IPS-NIHi11 (cell line): ENCODE measurements around the gene CD6.

Experiments used
- DNase-seq: peaks from one replicate; pipeline ENCODE4 v3.0.0; 2012; ENCODE audit warnings: mixed read lengths, low spot score

The CD6 gene

DNA sequence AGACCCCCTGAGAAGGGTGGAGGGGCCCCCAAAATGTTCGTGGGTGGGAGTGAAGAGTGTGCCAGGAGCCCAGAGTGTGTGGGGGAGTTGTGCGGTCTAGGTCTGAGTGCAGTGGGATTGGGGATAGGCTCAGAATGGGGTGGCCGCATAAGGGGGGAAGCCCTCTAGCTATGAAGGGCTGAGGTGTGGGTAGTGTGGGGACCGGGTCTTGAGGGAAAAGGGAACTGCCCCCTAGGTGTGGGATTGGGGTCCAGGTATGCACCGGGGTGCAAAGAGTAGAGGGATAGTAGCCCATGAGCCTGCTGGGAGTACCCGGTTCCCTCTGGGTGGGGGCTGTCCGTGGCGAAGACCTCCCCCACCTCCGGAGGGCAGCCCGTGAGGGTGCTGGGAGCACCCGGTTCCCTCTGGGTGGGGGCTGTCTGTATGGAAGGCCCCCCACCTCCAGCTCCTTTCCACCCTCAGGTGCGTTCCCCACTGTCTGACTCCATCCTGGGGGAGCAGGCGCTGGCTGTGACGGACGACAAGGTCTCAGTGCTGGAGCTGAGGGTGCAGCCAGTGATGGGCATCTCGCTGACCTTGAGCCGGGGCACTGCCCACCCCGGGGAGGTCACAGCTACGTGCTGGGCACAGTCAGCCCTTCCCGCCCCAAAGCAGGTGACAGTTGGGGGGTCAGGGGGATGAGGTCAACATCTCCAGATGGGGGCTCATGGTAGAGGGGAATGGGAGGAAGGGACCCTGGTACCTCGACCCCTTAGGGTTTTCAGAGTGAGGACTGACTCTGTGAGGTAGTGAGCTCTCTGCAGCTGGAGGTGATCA is 36.5 kb upstream of the CD6 start:
- no peak for DNase-seq

DNA sequence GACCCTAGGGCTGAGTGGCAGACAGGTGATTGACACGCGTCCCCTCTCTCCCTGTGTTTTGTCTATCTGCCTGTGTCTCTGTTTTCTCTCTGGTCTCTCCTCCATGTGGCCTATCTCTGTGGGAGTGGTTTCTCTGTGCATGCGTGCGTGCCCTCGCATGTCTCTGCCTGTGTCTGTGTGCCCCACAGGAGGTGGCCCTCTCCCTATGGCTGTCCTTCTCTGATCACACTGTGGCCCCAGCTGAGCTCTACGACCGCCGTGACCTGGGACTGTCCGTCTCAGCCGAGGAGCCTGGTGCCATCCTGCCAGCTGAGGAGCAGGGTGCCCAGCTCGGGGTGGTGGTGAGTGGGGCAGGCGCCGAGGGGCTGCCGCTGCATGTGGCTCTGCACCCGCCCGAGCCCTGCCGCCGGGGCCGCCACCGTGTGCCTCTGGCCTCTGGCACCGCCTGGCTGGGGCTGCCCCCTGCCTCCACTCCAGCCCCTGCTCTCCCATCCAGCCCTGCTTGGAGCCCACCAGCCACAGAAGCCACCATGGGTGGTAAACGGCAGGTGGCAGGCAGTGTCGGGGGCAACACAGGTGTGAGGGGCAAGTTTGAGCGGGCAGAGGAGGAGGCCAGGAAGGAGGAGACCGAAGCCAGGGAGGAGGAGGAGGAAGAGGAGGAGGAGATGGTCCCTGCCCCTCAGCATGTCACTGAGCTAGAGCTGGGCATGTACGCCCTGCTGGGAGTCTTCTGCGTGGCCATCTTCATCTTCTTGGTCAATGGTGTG is 35.6 kb upstream of the CD6 start:
- DNase-seq = no peak

DNA sequence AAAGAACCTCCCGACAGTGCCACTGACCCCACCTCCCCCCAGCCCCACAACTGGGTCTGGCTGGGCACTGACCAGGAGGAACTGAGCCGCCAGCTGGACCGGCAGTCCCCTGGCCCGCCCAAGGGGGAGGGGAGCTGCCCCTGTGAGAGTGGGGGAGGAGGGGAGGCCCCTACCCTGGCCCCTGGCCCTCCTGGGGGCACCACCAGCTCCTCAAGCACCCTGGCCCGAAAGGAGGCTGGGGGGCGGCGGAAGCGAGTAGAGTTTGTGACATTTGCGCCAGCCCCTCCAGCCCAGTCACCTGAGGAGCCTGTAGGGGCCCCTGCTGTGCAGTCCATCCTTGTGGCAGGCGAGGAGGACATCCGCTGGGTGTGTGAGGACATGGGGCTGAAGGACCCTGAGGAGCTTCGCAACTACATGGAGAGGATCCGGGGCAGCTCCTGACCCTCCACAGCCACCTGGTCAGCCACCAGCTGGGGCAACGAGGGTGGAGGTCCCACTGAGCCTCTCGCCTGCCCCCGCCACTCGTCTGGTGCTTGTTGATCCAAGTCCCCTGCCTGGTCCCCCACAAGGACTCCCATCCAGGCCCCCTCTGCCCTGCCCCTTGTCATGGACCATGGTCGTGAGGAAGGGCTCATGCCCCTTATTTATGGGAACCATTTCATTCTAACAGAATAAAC is 34.9 kb upstream of the CD6 start:
- no peak for DNase-seq

DNA sequence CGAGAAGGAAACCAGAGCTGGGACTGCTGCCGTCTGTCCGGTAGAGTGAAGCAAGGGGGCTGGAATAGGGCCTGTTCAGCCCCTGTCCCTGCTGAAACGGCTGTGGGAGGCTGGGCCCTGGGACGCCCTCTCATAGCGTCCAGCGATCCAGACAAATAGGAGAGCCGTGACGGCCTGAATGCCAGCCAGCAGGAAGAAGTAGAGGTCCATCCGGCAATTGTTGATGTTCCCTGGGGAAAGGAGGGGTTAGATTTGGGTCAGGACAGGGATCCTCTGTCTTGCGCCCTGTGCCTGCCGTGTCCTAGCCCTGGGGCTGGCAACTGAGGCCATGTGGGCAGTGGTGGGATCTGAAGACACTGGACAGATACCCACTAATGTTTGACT is 34.3 kb upstream of the CD6 start:
- DNase-seq = no peak

DNA sequence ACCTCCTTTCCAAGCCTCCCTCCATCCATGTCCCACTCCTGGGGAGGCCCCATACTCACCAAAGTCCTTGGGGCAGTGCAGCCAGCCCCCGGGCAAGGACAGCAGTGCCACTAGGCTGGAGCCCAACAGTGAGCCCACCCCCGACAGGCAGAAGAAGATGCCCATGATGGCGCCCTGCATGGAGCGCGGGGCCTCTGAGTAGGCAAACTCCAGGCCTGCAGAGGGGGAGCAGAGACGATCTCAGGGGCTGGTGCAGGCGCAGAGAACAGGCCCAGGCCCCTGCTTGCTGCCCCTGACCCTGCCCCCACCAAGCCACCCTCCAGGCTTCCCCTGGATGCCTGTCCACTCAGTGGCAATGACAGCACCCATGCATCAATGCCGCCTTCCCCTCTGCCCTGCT is 33.7 kb upstream of the CD6 start:
- DNase-seq = no peak

DNA sequence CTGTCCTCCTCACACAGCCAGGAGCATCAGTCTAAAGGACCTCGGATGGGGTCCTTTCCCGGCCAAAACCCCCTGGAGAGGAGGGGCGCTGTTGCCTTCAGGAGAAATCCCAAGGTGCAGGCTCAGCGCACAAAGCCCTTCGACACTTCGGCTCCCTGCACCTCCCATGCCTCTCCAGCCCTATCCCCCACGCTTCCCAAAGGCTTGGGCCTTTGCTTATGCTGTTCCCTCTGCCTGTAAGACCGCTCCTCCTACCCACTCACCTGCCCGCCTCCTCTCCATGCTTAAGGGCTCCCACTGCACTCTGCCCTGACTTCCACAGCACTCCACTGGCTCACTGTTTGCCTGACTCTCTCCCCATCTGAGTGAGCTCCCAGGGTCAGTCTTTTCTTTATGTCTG is 33.0 kb upstream of the CD6 start:
- DNase-seq = no peak

DNA sequence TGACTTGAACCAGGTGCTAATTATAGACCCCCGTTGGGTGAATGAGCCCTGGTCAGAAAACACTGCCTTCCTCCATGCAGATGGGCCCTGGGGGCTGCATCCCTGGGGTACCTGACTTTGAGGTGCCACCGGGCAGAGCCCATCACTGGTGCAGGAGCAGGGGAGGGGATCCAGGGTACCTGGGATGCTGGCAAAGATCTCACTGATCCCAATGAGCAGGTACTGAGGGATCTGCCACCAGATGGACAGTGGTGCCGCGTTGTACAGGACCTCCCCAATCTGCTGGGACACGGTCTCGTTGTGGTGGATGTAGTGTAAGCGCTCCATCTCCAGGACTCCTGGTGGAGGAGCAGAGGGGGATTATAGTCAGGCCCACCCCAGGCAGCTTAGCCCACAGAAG is 32.2 kb upstream of the CD6 start:
- DNase-seq = no peak

DNA sequence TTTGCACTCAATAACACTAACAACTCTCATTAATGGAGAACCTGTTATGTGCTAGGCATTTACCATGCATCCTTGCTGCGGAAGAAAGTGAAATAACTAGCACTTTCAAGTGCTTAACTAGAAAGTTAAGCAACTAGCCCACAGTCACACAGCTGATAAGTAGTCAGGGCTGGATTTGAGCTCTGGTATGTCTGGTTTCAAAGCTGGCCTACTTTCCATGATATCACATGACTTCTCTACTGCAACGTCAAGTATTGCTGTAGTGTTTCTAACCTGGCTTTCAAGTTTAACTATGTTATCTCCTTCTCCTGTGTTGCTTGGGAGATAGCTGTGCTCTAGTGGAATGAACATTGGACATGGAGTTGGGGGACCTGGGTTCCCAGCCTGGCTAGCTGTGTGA is 31.6 kb upstream of the CD6 start:
- DNase-seq = no peak

DNA sequence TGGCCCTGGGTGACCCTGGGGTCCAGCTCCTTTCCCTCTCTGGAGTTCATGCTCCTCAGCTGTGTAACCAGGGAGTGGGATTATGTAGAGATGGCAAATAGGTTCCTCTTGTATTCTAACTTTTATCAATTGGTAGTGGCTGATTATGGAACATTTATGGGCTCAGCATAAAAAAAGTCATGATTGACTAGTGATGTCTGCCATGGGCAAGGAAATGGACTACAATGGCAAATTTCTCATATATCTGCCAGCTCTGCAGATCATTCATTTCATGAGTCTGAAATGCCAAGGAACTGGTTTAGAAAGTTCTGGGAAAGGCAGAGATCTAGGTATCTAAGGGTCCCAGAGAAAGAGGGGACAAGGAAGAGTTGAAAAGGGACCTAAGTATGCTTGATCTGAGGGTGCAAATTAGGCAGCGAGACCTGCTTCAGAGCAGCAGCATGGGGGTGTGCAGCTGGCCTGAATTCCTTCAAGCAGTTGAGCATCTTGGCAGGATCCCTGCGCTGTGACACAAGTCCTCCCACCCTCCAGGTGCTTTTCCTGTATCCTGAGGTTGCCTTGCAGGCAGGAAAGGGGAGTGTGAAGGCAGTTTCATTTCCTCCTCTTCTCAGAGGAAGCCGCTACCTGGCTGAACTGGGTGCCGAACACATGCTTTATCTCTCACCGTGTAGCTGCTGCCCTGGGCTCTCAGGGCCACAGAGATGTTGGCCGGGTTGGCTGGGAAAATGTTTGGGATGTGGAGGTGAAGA is 29.9 kb upstream of the CD6 start:
- no peak for DNase-seq

DNA sequence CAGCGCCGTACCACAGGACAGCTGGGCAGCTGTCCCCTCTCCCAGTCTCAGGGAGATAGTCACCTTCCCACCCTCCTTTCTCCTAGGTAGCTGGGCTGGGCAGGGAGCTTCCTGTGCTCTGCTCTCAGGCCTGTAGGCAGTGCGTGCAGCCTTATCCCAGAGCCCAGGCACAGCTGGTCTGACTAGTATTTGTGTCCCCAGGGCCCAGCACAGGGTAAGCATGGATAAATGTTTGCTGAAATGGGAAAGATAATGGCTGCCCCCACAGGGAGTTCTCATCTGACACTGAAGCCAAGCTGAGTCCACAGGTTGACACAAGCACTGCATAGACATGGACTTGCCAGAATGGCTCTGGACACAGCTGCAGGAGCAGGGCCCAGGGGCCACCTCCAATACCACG is 29.3 kb upstream of the CD6 start:
- no peak for DNase-seq

DNA sequence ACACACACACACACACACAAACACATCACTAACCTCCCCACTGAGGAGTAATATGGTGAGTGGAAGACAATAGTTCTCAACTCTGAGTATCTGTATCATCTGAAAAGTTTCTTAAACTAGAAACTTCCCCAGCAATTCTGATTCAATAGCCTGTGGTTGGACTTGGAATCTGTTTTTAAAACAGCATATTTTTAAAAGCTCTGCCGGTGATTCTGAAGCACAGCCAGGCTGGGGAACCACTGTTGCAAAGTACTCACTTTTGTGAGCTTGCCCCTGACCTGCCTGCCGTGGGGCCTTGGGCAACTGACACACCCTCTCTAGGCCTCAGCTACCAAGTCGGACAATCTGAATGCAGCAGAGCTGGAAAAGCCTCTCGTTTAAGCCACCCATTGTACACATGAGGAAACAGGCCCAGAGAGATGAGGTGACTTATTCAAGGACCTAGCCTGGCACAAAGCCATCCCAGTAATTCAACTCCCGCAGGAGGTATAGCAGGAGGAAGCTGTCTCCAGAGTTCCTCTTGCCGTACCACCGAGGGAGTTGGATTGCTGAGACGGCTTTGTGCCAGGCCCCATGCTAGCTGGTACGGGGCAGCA is 28.4 kb upstream of the CD6 start:
- no peak for DNase-seq

DNA sequence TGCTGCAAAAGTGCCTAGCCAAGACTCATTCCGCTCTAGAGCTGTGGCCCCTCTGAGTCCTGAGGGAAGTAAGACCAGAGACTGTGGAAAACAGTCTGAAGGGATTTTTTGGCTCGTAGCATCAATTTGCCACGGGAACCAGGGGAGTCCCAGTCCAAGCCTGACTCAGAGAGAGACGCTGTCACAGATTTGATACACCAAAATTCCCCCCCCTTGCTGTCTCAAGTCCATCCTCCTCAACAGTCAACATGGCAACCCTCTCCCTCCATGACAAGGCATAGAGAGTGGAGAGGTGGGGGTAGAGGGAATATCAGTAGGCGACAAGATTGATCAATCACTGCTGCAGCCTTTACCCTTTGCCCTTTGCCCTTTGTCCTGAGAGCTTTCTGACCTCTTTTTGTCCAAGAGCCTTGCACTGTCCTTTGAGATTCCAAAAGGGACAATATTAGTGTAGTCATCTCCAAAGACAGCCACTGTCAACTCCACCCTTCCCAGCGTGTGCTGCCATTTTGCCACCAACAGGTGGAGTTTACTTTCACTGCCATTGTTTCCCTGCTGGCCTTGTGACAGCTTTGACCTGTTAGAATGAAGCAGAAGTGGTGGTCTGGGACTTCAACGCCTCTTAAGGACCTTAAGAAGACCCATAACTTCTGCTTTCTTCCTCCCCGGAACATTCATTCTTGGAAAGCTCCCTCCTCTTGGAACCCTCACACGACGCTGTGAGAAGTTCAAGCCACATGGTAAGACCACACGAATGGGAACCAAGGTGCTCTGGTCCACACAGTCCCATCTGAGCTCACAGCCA is 26.8 kb upstream of the CD6 start:
- no peak for DNase-seq

DNA sequence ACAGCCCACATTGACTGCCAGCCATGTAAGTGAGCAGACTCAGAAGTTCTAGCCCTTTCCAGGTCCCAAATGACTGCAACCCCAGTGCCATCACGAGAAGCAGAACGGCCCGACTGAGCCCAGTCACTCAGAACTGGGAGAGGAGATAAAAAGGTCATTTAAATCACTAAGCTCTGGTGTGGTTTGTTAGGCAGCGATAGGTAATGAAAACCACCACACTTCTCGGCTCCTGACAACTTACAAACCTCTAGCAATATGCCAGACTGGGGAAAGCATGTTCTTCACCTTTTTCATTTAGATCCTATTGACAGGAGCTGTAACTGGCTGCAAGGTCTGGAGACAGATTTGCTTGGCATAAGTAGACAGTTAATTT is 26.2 kb upstream of the CD6 start:
- DNase-seq = no peak

DNA sequence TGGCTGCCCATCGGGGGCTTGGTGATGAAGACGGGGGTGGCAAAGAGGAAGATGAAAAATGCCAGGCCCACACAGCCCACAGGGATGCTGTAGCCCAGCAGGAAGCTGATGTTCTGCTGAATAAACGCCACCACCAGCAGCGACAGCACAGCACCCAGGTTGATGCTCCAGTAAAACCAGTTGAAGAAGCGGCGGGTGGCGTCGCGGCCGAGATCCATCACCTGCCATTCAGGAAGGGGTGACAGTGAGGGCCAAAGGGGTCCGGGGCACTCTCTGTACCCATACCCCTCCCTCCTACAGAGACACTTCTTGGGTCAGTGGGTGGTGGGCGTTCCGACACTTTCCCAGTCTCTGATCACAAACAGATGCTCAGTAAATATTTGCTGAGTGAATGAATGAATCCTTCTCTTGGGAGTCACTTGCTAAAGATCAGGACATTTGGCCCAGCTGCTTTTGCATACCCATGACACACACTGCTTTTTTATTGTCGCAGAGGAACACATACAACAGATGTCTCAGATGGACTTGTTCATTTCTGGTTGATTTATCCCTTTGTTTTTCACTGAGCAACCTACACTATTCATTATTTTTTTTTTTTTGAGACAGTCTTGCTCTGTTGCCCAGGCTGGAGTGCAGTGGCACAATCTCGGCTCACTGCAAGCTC is 24.7 kb upstream of the CD6 start:
- no peak for DNase-seq

DNA sequence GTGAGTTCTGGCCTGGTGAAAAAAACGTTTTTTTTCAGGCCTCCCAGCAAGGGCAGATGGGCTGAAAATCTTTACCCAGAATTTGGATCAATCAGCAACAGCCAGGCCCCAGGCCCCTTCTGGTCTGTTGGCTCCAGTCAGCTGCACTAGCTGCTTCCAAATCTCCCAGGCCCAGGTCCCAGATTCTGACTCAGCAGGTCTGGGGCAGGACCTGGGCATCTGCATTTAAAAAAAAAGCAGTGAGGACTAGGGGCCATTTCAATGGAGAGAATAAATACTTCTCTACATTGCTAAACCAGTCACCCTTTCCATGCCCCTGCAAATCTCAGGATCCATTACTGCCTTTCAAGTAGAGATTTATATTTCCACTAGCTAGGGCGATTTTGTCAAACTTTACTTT is 23.8 kb upstream of the CD6 start:
- no peak for DNase-seq

DNA sequence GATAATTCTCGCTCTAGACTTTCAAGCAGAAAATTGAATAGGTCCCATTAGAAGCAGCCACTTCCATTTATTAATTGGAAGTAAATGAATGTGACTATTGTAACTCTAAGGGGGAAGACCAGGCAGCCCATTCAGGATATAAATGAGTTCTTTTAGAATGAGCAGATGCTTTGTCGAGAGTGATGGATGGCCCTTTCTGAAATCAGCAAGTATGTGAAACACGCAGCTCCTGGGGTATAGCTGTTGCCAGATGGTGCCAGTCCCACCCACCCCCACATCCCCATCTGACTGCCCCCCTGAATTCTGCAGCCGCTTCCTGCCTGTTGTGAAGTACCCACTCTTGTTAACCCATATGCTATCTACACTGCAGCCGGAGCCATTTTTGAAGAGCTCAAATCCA is 23.2 kb upstream of the CD6 start:
- no peak for DNase-seq

DNA sequence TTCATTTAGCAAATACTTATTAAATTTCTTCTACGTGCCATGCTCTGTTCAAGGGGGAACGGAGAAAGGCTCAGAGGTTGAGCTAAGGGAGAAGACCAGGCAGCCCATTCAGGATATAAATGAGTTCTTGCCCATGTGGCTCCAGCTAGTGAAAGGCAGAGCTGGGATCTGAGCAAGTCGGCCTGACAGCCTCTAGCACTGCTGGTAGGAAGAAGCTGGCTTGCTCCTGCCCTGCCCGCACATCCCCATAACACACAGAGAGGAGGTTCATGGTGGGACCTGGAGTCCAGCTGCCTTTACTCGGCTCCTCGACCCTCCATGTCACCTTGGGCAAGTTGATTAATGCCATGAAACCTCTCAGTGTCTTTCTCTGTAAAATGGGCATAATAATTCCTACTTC is 21.5 kb upstream of the CD6 start:
- no peak for DNase-seq

DNA sequence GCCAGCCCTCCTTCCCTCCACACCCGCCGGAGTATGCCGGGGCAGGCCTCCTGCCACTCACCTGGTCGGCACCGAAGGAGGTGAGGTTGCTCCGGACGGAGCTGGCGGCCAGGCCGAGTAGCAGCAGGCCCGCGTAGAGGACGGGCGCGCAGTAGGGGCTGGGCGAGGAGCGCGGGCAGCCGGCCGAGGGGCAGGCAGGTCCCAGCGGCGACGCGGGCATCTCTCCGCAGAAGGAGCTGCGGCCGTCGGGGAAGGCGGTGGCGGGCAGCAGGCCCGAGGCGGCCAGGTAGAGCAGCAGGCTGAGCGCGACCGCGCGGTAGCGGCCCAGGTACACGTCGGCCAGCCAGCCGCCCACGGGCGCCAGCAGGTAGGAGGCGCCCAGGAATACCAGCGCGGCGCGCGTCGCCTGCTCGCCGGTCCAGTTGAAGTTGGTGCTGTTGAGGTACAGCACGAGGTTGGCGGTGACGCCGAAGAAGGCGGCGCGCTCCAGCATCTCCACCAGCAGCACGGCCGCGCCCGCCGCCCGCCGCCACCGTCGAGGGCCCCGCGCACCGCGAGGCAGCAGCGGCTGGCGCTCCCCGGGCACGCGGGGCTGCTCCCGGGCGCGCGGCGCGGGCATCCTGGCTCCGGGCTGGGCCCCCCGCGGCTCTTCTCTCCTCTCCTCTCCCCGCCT is 20.4 kb upstream of the CD6 start:
- peak; percentile 42 for DNase-seq

DNA sequence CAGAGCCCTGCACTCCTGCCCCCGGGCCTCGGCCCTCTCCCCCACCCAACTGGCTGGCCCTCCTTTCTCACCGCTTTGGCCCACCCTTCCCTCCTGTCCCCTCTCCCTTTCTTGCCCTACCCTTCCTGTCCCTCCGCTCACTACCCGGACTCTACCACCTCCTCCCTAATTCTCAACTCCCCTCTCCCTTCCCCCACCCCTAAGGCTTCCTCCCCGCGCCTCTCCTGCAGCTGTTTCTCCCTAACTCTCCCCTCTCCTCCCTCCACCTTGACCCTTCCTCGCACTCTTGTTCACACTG is 19.9 kb upstream of the CD6 start:
- peak; percentile 48 for DNase-seq
